CD4-positive, alpha-beta T cell treated with Interferon alpha-2 for 1 hour (primary cell): ENCODE data around the gene PPDPF.
"Not testable (repeated sequence)": the region's sequence is repeated elsewhere in the genome, so short reads cannot be mapped to it uniquely, and the experiment has no call there.

Source experiments
- DNase-seq, 2 donors: peaks; one replicate each; pipeline ENCODE4 v3.0.0-alpha.2; 2020 to 2022

Gene PPDPF

GRCh38 chr20:63520504-63520933 lies at the start of gene PPDPF:
Gene PPDPF, plus strand, starts transcription at chr20:63520765. Its CDS starts 544 bp downstream, at chr20:63521309.
- DNase-seq = peak; percentile 80 to 89

GRCh38 chr20:63471002-63471716 lies 49.4 kb upstream of the PPDPF start:
- no peak for DNase-seq

GRCh38 chr20:63471717-63471980 lies 48.9 kb upstream of the PPDPF start:
- no peak for DNase-seq

GRCh38 chr20:63471981-63472831 lies 48.4 kb upstream of the PPDPF start, which contains the start of gene KCNQ2:
Gene KCNQ2, minus strand, starts transcription at chr20:63472655. Its CDS starts 192 bp downstream, at chr20:63472463.
- no peak for DNase-seq

GRCh38 chr20:63472862-63473390 lies 47.6 kb upstream of the PPDPF start:
- no peak for DNase-seq

GRCh38 chr20:63473555-63474449 lies 46.8 kb upstream of the PPDPF start:
- no peak for DNase-seq

- no peak for DNase-seq
Measured at GRCh38 chr20:63475209-63475608, 45.4 kb upstream of the PPDPF start.

- no peak for DNase-seq
Measured at GRCh38 chr20:63477061-63477616, 43.4 kb upstream of the PPDPF start.

GRCh38 chr20:63477944-63478343 lies 42.6 kb upstream of the PPDPF start:
- no peak for DNase-seq

- DNase-seq = no peak
Measured at GRCh38 chr20:63478346-63479302, 41.9 kb upstream of the PPDPF start.

GRCh38 chr20:63479695-63480419 lies 40.7 kb upstream of the PPDPF start:
- not testable (repeated sequence) for DNase-seq

GRCh38 chr20:63481503-63481902 lies 39.1 kb upstream of the PPDPF start:
- DNase-seq = no peak

GRCh38 chr20:63482021-63482587 lies 38.5 kb upstream of the PPDPF start:
- DNase-seq = no peak

GRCh38 chr20:63483834-63484233 lies 36.7 kb upstream of the PPDPF start:
- DNase-seq = no peak

- no peak for DNase-seq
Measured at GRCh38 chr20:63484236-63484635, 36.3 kb upstream of the PPDPF start.

GRCh38 chr20:63484651-63485403 lies 35.7 kb upstream of the PPDPF start:
- no peak for DNase-seq

- no peak for DNase-seq
Measured at GRCh38 chr20:63486300-63486855, 34.2 kb upstream of the PPDPF start.

- DNase-seq = no peak
Measured at GRCh38 chr20:63487116-63487764, 33.3 kb upstream of the PPDPF start.
